ENCODE results near the gene THADA.

The THADA gene

DNA sequence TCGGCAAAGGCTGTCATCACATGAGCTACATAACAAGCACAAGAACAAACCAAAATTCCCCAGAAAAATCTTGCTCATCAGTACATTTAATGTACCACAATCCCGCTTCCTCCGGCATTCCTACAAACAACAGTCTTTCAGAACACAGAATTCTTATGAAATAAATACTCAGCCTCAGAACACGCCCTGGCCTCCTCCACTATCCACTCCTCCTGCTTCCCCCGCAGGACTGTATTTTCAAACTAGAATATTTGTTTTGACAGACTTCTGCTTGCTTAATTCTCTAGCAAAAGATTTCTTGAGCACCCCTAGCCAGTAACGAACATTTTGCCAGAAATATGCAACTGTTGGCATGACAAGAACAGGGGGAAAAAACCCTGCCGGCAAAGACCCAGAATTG is 131.2 kb downstream of the THADA start:
- no peak overlapping the region for H3K4me3 ChIP-seq (ENCODE audit: insufficient read depth, low read length, poor library complexity, severe bottlenecking)
- H3K27me3 ChIP-seq (ENCODE audit: low read length) = no peaks in the 10 kb centered on the region
- H3K9ac ChIP-seq (ENCODE audit: low read length) = no peak overlapping the region
- no peak overlapping the region for H2AFZ ChIP-seq (ENCODE audit: low read depth, low read length, severe bottlenecking)
- H3K27ac ChIP-seq (ENCODE audit: low read depth, low read length) = no peak overlapping the region
- H3K36me3 ChIP-seq (ENCODE audit: low read length) = no peaks in the 10 kb centered on the region
- H3K79me2 ChIP-seq (ENCODE audit: insufficient read depth, low read length) = no peaks in the 10 kb centered on the region
- TF ChIP-seq EZH2phosphoT487 (conservative IDR thresholded peaks at IDR 0.05; ENCODE audit: low read length) = no peak
- TF ChIP-seq, protein P1, sequence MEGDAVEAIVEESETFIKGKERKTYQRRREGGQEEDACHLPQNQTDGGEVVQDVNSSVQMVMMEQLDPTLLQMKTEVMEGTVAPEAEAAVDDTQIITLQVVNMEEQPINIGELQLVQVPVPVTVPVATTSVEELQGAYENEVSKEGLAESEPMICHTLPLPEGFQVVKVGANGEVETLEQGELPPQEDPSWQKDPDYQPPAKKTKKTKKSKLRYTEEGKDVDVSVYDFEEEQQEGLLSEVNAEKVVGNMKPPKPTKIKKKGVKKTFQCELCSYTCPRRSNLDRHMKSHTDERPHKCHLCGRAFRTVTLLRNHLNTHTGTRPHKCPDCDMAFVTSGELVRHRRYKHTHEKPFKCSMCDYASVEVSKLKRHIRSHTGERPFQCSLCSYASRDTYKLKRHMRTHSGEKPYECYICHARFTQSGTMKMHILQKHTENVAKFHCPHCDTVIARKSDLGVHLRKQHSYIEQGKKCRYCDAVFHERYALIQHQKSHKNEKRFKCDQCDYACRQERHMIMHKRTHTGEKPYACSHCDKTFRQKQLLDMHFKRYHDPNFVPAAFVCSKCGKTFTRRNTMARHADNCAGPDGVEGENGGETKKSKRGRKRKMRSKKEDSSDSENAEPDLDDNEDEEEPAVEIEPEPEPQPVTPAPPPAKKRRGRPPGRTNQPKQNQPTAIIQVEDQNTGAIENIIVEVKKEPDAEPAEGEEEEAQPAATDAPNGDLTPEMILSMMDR (IDR thresholded peaks at IDR 0.05; ENCODE audit: insufficient read depth, low read length, poor library complexity, severe bottlenecking) = no peak
- H3K9me2 ChIP-seq (replicated peaks; ENCODE audit: insufficient read depth, low read length) = no peaks in the 10 kb centered on the region
- no peaks in the 10 kb centered on the region for H3K9me3 ChIP-seq (ENCODE audit: insufficient read depth, low read length)
- no peaks in the 10 kb centered on the region for H3F3A ChIP-seq (ENCODE audit: insufficient read depth)
- H4K20me1 ChIP-seq (ENCODE audit: low read depth, low read length) = no peaks in the 10 kb centered on the region
- H3K4me2 ChIP-seq (ENCODE audit: low read depth, low read length, poor library complexity, severe bottlenecking) = no peak overlapping the region

DNA sequence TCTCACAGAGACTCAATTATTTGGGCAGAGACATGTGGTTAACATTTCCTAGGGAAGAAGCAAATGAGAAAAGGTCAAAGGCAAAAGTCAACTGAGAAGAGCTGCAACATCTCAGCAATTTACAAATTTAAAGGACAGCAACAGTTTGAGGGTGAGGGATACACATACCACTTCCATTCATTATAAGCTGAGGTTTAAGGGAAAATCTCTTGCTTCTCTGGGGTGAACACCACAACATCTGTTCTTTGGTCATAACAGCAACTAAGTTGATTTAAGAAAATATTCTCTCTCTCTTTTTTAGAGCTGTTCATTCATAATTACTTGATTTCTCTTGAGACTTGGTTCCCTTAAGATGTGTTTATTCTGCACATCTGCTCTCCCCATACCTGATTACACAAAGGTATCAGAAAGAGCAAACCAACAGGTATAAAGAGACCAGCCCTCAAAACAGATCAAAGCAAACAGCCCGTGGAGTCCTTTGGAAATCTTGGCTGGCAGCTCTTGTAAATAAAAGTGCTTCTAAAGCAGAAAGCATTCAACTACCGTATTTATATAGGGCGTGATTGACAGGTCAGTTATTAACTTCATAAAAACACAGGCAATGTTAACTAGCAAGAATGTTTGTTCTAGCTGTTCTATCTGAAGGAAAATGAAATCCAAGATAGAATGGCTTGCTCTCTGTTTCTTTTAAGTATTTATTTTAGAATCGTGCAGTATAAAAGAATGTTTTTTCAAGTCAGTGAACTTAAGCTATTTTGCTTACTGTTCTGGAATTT is 132.8 kb downstream of the THADA start:
- H3F3A ChIP-seq (ENCODE audit: insufficient read depth) = no peaks in the 10 kb centered on the region
- H3K9ac ChIP-seq (ENCODE audit: low read length) = no peak overlapping the region
- no peaks in the 10 kb centered on the region for H3K27me3 ChIP-seq (ENCODE audit: low read length)
- no peaks in the 10 kb centered on the region for H3K9me2 ChIP-seq (replicated peaks; ENCODE audit: insufficient read depth, low read length)
- no peaks in the 10 kb centered on the region for H4K20me1 ChIP-seq (ENCODE audit: low read depth, low read length)
- no peaks in the 10 kb centered on the region for H3K36me3 ChIP-seq (ENCODE audit: low read length)
- TF ChIP-seq, protein P1 (IDR thresholded peaks at IDR 0.05; ENCODE audit: insufficient read depth, low read length, poor library complexity, severe bottlenecking) = no peak
- TF ChIP-seq EZH2phosphoT487 (conservative IDR thresholded peaks at IDR 0.05; ENCODE audit: low read length) = no peak
- no peak overlapping the region for H2AFZ ChIP-seq (ENCODE audit: low read depth, low read length, severe bottlenecking)
- no peak overlapping the region for H3K4me2 ChIP-seq (ENCODE audit: low read depth, low read length, poor library complexity, severe bottlenecking)
- no peak overlapping the region for H3K27ac ChIP-seq (ENCODE audit: low read depth, low read length)
- no peaks in the 10 kb centered on the region for H3K9me3 ChIP-seq (ENCODE audit: insufficient read depth, low read length)
- H3K4me3 ChIP-seq (ENCODE audit: insufficient read depth, low read length, poor library complexity, severe bottlenecking) = no peak overlapping the region
- no peaks in the 10 kb centered on the region for H3K79me2 ChIP-seq (ENCODE audit: insufficient read depth, low read length)

DNA sequence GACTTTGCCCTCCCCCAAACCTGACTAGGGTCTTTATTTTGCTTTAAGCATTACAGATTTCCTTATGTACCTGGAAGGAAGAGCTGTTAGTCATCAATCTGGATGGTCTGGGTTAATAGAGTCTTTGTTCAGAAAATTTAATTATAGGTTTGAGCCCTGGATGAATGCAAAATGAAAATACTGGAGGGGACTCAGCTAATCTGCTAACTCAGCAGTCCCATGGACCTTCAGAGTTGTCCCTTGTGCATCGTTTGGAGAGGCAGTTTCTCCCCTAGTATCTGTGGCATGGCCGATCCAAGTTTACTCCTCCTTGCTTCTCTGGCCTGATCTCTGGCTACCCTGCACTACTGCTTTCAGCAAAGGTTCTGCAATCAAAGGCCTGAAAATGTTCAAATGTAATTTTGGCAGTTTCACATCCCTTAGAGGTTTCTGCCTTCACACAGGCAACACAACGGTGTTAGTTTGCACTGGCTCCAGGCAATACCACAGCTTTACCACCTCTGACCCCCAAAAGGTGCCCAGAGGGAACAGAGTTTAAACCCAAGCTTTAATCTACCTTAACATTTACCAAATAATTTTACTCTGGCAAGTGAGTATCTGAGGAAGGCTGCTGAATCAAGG is 134.3 kb downstream of the THADA start:
- no peak overlapping the region for H3K9ac ChIP-seq (ENCODE audit: low read length)
- no peaks in the 10 kb centered on the region for H4K20me1 ChIP-seq (ENCODE audit: low read depth, low read length)
- TF ChIP-seq, protein P1 (IDR thresholded peaks at IDR 0.05; ENCODE audit: insufficient read depth, low read length, poor library complexity, severe bottlenecking) = no peak
- TF ChIP-seq EZH2phosphoT487 (conservative IDR thresholded peaks at IDR 0.05; ENCODE audit: low read length) = no peak
- H3K9me2 ChIP-seq (replicated peaks; ENCODE audit: insufficient read depth, low read length) = no peaks in the 10 kb centered on the region
- no peaks in the 10 kb centered on the region for H3K27me3 ChIP-seq (ENCODE audit: low read length)
- H3K4me2 ChIP-seq (ENCODE audit: low read depth, low read length, poor library complexity, severe bottlenecking) = no peak overlapping the region
- no peaks in the 10 kb centered on the region for H3K36me3 ChIP-seq (ENCODE audit: low read length)
- H3K4me3 ChIP-seq (ENCODE audit: insufficient read depth, low read length, poor library complexity, severe bottlenecking) = no peak overlapping the region
- no peaks in the 10 kb centered on the region for H3K9me3 ChIP-seq (ENCODE audit: insufficient read depth, low read length)
- no peak overlapping the region for H3K27ac ChIP-seq (ENCODE audit: low read depth, low read length)
- H3K79me2 ChIP-seq (ENCODE audit: insufficient read depth, low read length) = no peaks in the 10 kb centered on the region
- H2AFZ ChIP-seq (ENCODE audit: low read depth, low read length, severe bottlenecking) = no peak overlapping the region
- no peaks in the 10 kb centered on the region for H3F3A ChIP-seq (ENCODE audit: insufficient read depth)
